DND-41 (cell line): ENCODE data around the gene IL10RA.

Source experiments
- EZH2 ChIP-seq: IDR thresholded peaks from 3 replicates; pipeline ENCODE4 v1.6.1; 2012; ENCODE audit warnings: borderline replicate concordance, low read depth, mild to moderate bottlenecking, moderate library complexity, low read length, inconsistent platforms; ENCODE audit not compliant: severe bottlenecking
- TF ChIP-seq, protein P1 (sequence below): IDR thresholded peaks from 2 replicates; pipeline ENCODE4 v1.5.1; 2012; ENCODE audit warnings: borderline replicate concordance, low read length, moderate library complexity, mild to moderate bottlenecking; ENCODE audit not compliant: poor library complexity, severe bottlenecking; ENCODE audit errors: extremely low read depth

GRCh38 chr11:117941976-117942654 is 44.1 kb upstream of the IL10RA start:
- TF ChIP-seq, protein P1, sequence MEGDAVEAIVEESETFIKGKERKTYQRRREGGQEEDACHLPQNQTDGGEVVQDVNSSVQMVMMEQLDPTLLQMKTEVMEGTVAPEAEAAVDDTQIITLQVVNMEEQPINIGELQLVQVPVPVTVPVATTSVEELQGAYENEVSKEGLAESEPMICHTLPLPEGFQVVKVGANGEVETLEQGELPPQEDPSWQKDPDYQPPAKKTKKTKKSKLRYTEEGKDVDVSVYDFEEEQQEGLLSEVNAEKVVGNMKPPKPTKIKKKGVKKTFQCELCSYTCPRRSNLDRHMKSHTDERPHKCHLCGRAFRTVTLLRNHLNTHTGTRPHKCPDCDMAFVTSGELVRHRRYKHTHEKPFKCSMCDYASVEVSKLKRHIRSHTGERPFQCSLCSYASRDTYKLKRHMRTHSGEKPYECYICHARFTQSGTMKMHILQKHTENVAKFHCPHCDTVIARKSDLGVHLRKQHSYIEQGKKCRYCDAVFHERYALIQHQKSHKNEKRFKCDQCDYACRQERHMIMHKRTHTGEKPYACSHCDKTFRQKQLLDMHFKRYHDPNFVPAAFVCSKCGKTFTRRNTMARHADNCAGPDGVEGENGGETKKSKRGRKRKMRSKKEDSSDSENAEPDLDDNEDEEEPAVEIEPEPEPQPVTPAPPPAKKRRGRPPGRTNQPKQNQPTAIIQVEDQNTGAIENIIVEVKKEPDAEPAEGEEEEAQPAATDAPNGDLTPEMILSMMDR, result no peak
- TF ChIP-seq EZH2, result no peak
